ENCODE measurements around the gene ZFR. TPM values are rescaled to one million over a fixed set of nuclear protein-coding genes. Genes with fewer than 3 reads are reported as not detected.

Gene ZFR
- total RNA-seq, 1 experiment from 2014 or later, result 62.4 TPM

- Histone ChIP-seq H3K4ac (ENCODE audit: low read depth, low read length) (no peak overlapping the region), H3K4me2 (ENCODE audit: insufficient read depth, insufficient read length, low read length) (no peak overlapping the region)
- H3K4me1 Mint-ChIP-seq, result peaks cover 12 to 16% of the 10 kb centered on the region in 2 experiments
Observed at GRCh38 chr5:32475334-32476097, 31.0 kb upstream of the ZFR start.

More at GRCh38 chr5:32475334-32476097, 31.0 kb upstream of the ZFR start:
- Histone ChIP-seq H4K5ac (ENCODE audit: insufficient read length, low read depth, low read length) (no peak overlapping the region), H2BK15ac (ENCODE audit: low read depth, low read length) (no peak overlapping the region), H3K79me2 (ENCODE audit: insufficient read depth, low read length) (no peaks in the 10 kb centered on the region), H4K8ac (replicated peaks; ENCODE audit: insufficient read length, low read depth, low read length) (no peak overlapping the region), H3T11ph (ENCODE audit: low read length) (no peak overlapping the region), H3K14ac (ENCODE audit: insufficient read depth, low read length) (no peak overlapping the region), H3K27ac (ENCODE audit: insufficient read length, low read depth, low read length) (no peak overlapping the region), H3K23ac (ENCODE audit: insufficient read length, low read depth, low read length) (no peak overlapping the region), H2BK5ac (ENCODE audit: insufficient read length, low read length) (no peak overlapping the region), H3K9me3 (ENCODE audit: control insufficient read depth, low read depth, low read length) (no peaks in the 10 kb centered on the region), H3K56ac (ENCODE audit: insufficient read length, low read depth, low read length) (no peak overlapping the region), H2BK12ac (ENCODE audit: insufficient read length, low read depth, low read length) (no peak overlapping the region), H3K79me1 (ENCODE audit: insufficient read depth, low read depth, low read length, poor library complexity, severe bottlenecking) (no peaks in the 10 kb centered on the region), H2BK20ac (ENCODE audit: low read depth, low read length, poor library complexity, severe bottlenecking) (no peak overlapping the region), H3K27me3 (ENCODE audit: insufficient read depth, low read length) (no peaks in the 10 kb centered on the region), H3K4me1 (ENCODE audit: insufficient read depth, low read length) (no peaks in the 10 kb centered on the region), H2AFZ (ENCODE audit: low read length) (no peak overlapping the region), H2AK5ac (ENCODE audit: insufficient read length, low read length) (no peak overlapping the region), H3K9ac (ENCODE audit: extremely low read depth, insufficient read length, low read length) (no peak overlapping the region), H3K23me2 (ENCODE audit: insufficient read length, low read depth, low read length, poor library complexity, severe bottlenecking) (no peaks in the 10 kb centered on the region), H4K91ac (ENCODE audit: insufficient read length, low read depth, low read length) (no peak overlapping the region), H3K18ac (ENCODE audit: insufficient read length, low read depth, low read length) (no peak overlapping the region), H4K20me1 (ENCODE audit: control insufficient read depth, insufficient read depth, insufficient read length) (no peaks in the 10 kb centered on the region), H2BK120ac (ENCODE audit: low read depth, low read length, poor library complexity, severe bottlenecking) (no peak overlapping the region)
- H3K9me3 Mint-ChIP-seq, result no peaks in the 10 kb centered on the region
- H3K4me3 Mint-ChIP-seq, result no peak overlapping the region
- WGBS (ENCODE audit: extremely low coverage, insufficient read length, low lambda C conversion rate), result no CpG with 5 or more reads among the region's 6 CpGs
- no peaks in the 10 kb centered on the region for H3K27me3 Mint-ChIP-seq (ENCODE audit: low read depth)
- DNase-seq, result no peak
- no peak overlapping the region for H3K27ac Mint-ChIP-seq
- H3K36me3 Mint-ChIP-seq (ENCODE audit: insufficient read depth in 1 of 3, low read depth in 3 of 3), result no peaks in the 10 kb centered on the region
- TF ChIP-seq, protein P1, sequence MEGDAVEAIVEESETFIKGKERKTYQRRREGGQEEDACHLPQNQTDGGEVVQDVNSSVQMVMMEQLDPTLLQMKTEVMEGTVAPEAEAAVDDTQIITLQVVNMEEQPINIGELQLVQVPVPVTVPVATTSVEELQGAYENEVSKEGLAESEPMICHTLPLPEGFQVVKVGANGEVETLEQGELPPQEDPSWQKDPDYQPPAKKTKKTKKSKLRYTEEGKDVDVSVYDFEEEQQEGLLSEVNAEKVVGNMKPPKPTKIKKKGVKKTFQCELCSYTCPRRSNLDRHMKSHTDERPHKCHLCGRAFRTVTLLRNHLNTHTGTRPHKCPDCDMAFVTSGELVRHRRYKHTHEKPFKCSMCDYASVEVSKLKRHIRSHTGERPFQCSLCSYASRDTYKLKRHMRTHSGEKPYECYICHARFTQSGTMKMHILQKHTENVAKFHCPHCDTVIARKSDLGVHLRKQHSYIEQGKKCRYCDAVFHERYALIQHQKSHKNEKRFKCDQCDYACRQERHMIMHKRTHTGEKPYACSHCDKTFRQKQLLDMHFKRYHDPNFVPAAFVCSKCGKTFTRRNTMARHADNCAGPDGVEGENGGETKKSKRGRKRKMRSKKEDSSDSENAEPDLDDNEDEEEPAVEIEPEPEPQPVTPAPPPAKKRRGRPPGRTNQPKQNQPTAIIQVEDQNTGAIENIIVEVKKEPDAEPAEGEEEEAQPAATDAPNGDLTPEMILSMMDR (conservative IDR thresholded peaks at IDR 0.05), result no peak
